H1 (cell line): ENCODE measurements around the gene CCDC80. TPM values are rescaled to one million over a fixed set of nuclear protein-coding genes. Genes with fewer than 3 reads are reported as not detected.

ENCODE experiments used
- CTCF ChIA-PET: fragments of 300-600 bp; sonication (Branson Sonifier 250); formaldehyde crosslinking; loops from one replicate; lab custom pipeline; 2021; ENCODE audit not compliant: partially characterized antibody; lab: Charles Lee
- POLR2A ChIA-PET: fragments of 300-600 bp; sonication (Branson Sonifier 250); formaldehyde crosslinking; loops from one replicate; lab custom pipeline; 2021; ENCODE audit warnings: inconsistent platforms; ENCODE audit not compliant: partially characterized antibody; lab: Charles Lee
- DNase-seq, 2 experiments: peaks; one replicate each; pipeline versions ENCODE4 v3.0.0 to v3.0.0-alpha.2; 2010 to 2022; ENCODE audit warnings: low spot score in 2 of 2, low read depth in 1 of 2, mixed read lengths in 1 of 2
- FAIRE-seq: peaks from 2 replicates; lab custom pipeline; 2011; peaks lifted over from hg19 to GRCh38; lab: Jason Lieb, UNC
- H2AFZ ChIP-seq: 2 replicates; pipeline ENCODE4 v1.8.1; 2012; ENCODE audit warnings: low read length, inconsistent platforms
- H2AK5ac ChIP-seq: 2 replicates; pipeline ENCODE4 v1.6.1; 2013; ENCODE audit warnings: low read depth, low read length
- H2BK120ac ChIP-seq: replicated peaks from 2 replicates; pipeline ENCODE3; 2013; ENCODE audit warnings: low read depth, low read length, inconsistent platforms
- H2BK12ac ChIP-seq: 2 replicates; pipeline ENCODE4 v1.6.1; 2013; ENCODE audit warnings: low read depth, low read length
- H2BK15ac ChIP-seq: 2 replicates; pipeline ENCODE4 v1.6.1; 2013; ENCODE audit warnings: low read length
- H2BK20ac ChIP-seq: 2 replicates; pipeline ENCODE4 v1.6.1; 2013; ENCODE audit warnings: low read length
- H2BK5ac ChIP-seq: 2 replicates; pipeline ENCODE4 v1.6.1; 2013; ENCODE audit warnings: low read depth, low read length
- H3K14ac ChIP-seq: 2 replicates; pipeline ENCODE4 v1.6.1; 2013; ENCODE audit warnings: inconsistent platforms; ENCODE audit not compliant: insufficient read length
- H3K18ac ChIP-seq: 2 replicates; pipeline ENCODE4 v1.6.1; 2013; ENCODE audit warnings: low read length; ENCODE audit errors: extremely low read depth
- H3K23ac ChIP-seq: 2 replicates; pipeline ENCODE4 v1.6.1; 2013; ENCODE audit warnings: inconsistent platforms; ENCODE audit not compliant: insufficient read length
- H3K23me2 ChIP-seq: 2 replicates; pipeline ENCODE4 v1.6.1; 2013; ENCODE audit warnings: low read depth, low read length
- H3K27ac ChIP-seq: 2 replicates; pipeline ENCODE4 v1.6.1; 2011; ENCODE audit warnings: low read depth, low read length, inconsistent platforms
- H3K27me3 ChIP-seq, 4 experiments: replicated peaks in 1 of 4; 1 replicate in 1 of 4; 2 replicates in 3 of 4; pipeline versions ENCODE4 v1.6.1 to v1.8.1; 2011 to 2013; ENCODE audit warnings: low read length in 3 of 4, mild to moderate bottlenecking in 3 of 4, inconsistent platforms in 2 of 4, mixed read lengths in 2 of 4, moderate library complexity in 1 of 4; ENCODE audit not compliant: control insufficient read depth in 3 of 4, insufficient read depth in 3 of 4; ENCODE audit errors: extremely low read depth in 1 of 4
- H3K36me3 ChIP-seq, 4 experiments: 2 replicates each; pipeline versions ENCODE4 v1.6.1 to v1.8.1; 2011 to 2013; ENCODE audit warnings: mild to moderate bottlenecking in 4 of 4, low read length in 3 of 4, moderate library complexity in 2 of 4, control low read depth in 1 of 4, inconsistent platforms in 1 of 4; ENCODE audit not compliant: insufficient read depth in 4 of 4, control insufficient read depth in 2 of 4
- H3K4ac ChIP-seq: replicated peaks from 2 replicates; pipeline ENCODE3; 2013; ENCODE audit warnings: low read length, low read depth, mixed read lengths, inconsistent platforms; ENCODE audit not compliant: insufficient read length
- H3K4me1 ChIP-seq, 4 experiments: replicated peaks in 1 of 4; 1 replicate in 1 of 4; 2 replicates in 3 of 4; pipeline versions ENCODE4 v1.6.1 to v1.8.1; 2011 to 2013; ENCODE audit warnings: low read length in 3 of 4, inconsistent platforms in 2 of 4, mixed read lengths in 1 of 4; ENCODE audit not compliant: insufficient read depth in 4 of 4, control insufficient read depth in 3 of 4
- H3K4me2 ChIP-seq, 2 experiments: 2 replicates each; pipeline versions ENCODE4 v1.6.1 to v1.8.1; 2011 to 2013; ENCODE audit warnings: low read depth in 2 of 2, low read length in 2 of 2, control low read depth in 1 of 2, inconsistent platforms in 1 of 2, mild to moderate bottlenecking in 1 of 2; ENCODE audit not compliant: insufficient read depth in 1 of 2
- H3K4me3 ChIP-seq, 4 experiments: fragments of 200-600, 300-600 bp in 1 of 4; sonication (generic), shearing (Covaris generic), sonication (Bioruptor Twin) in 1 of 4; 2 replicates each; pipeline versions ENCODE4 v1.5.1 to v1.8.1; 2011 to 2016; ENCODE audit warnings: low read length in 4 of 4, low read depth in 3 of 4, control low read depth in 2 of 4, inconsistent platforms in 2 of 4, mild to moderate bottlenecking in 2 of 4, mixed read lengths in 1 of 4, moderate library complexity in 1 of 4; ENCODE audit not compliant: insufficient read depth in 2 of 4; ENCODE audit errors: extremely low read depth in 1 of 4
- H3K56ac ChIP-seq: replicated peaks from 2 replicates; pipeline ENCODE3; 2013; ENCODE audit warnings: low read depth, mild to moderate bottlenecking, mixed read lengths, low read length, inconsistent platforms; ENCODE audit not compliant: insufficient read length
- H3K79me1 ChIP-seq: 2 replicates; pipeline ENCODE4 v1.6.1; 2013; ENCODE audit warnings: low read depth, low read length, control low read depth
- H3K79me2 ChIP-seq, 2 experiments: 2 replicates each; pipeline versions ENCODE4 v1.6.1 to v1.8.1; 2012 to 2013; ENCODE audit warnings: low read length in 2 of 2, mild to moderate bottlenecking in 2 of 2, inconsistent platforms in 1 of 2; ENCODE audit not compliant: insufficient read depth in 2 of 2, control insufficient read depth in 1 of 2
- H3K9ac ChIP-seq, 4 experiments: replicated peaks in 1 of 4; 1 replicate in 1 of 4; 2 replicates in 3 of 4; pipeline versions ENCODE4 v1.6.1 to v1.8.1; 2011 to 2013; ENCODE audit warnings: low read depth in 3 of 4, low read length in 3 of 4, control low read depth in 2 of 4, mild to moderate bottlenecking in 2 of 4, moderate library complexity in 2 of 4, inconsistent platforms in 1 of 4; ENCODE audit errors: extremely low read depth in 1 of 4
- H3K9me3 ChIP-seq, 2 experiments: 2 replicates each; pipeline versions ENCODE4 v1.6.1 to v1.8.1; 2012 to 2013; ENCODE audit warnings: mild to moderate bottlenecking in 2 of 2, moderate library complexity in 2 of 2, control low read depth in 1 of 2, inconsistent platforms in 1 of 2, low read depth in 1 of 2, low read length in 1 of 2, mixed read lengths in 1 of 2; ENCODE audit not compliant: insufficient read depth in 2 of 2
- H4K20me1 ChIP-seq, 2 experiments: replicated peaks in 1 of 2; 2 replicates each; pipeline versions ENCODE3 to v1.8.1; 2011 to 2013; ENCODE audit warnings: inconsistent platforms in 2 of 2, low read length in 2 of 2, mild to moderate bottlenecking in 1 of 2; ENCODE audit not compliant: insufficient read depth in 2 of 2, control insufficient read depth in 1 of 2
- H4K5ac ChIP-seq: 2 replicates; pipeline ENCODE4 v1.6.1; 2013; ENCODE audit warnings: low read length, low read depth, mixed read lengths, inconsistent platforms; ENCODE audit not compliant: insufficient read length
- H4K8ac ChIP-seq: 2 replicates; pipeline ENCODE4 v1.8.0; 2013; ENCODE audit warnings: mild to moderate bottlenecking, moderate library complexity, low read length, inconsistent platforms; ENCODE audit not compliant: insufficient read depth; ENCODE audit errors: extremely low read depth
- H4K91ac ChIP-seq: replicated peaks from 2 replicates; pipeline ENCODE3; 2013; ENCODE audit warnings: low read length, mixed read lengths, inconsistent platforms; ENCODE audit not compliant: insufficient read length
- BACH1 ChIP-seq: IDR thresholded peaks from 2 replicates; pipeline ENCODE4 v1.6.1; 2012; ENCODE audit warnings: low read length, improper control_type of control experiment
- CBX5 ChIP-seq: fragments of 300-800, 300-1000 bp; sonication (generic); IDR thresholded peaks from 2 replicates; pipeline ENCODE4 v1.7.1; 2016; ENCODE audit warnings: antibody characterized with exemption, low read length, low read depth
- CHD2 ChIP-seq: IDR thresholded peaks from 2 replicates; pipeline ENCODE4 v1.6.1; 2012; ENCODE audit warnings: low read length, improper control_type of control experiment
- RAD21 ChIP-seq, 2 experiments: IDR thresholded peaks in 1 of 2; conservative IDR thresholded peaks in 1 of 2; 2 replicates each; pipeline ENCODE4 v1.6.1; 2011; ENCODE audit warnings: low read depth in 2 of 2, low read length in 2 of 2, improper control_type of control experiment in 1 of 2, inconsistent platforms in 1 of 2, mild to moderate bottlenecking in 1 of 2, moderate library complexity in 1 of 2
- SIX5 ChIP-seq: IDR thresholded peaks from 2 replicates; pipeline ENCODE4 v1.6.1; 2011; ENCODE audit warnings: mild to moderate bottlenecking, low read depth, low read length
- TAF7 ChIP-seq: optimal IDR thresholded peaks from 2 replicates; pipeline ENCODE3; 2011; ENCODE audit warnings: low read depth, mild to moderate bottlenecking, inconsistent platforms, low read length, moderate library complexity, borderline replicate concordance
- WGBS, 2 experiments: shearing (Covaris generic) in 1 of 2; methylation state at CpG; one replicate each; pipeline versions ENCODE4 v1.1.6 to v1.1.7; 2013 to 2015; ENCODE audit warnings: low lambda C conversion rate in 2 of 2, mixed read lengths in 2 of 2, inconsistent platforms in 1 of 2, low coverage in 1 of 2, missing lambda C conversion rate in 1 of 2; ENCODE audit not compliant: insufficient replicate concordance in 2 of 2, insufficient coverage in 1 of 2, insufficient read length in 1 of 2; ENCODE audit errors: extremely low coverage in 1 of 2, missing lambda C conversion rate in 1 of 2; 5-methylcytosine and 5-hydroxymethylcytosine counted together
- polyA plus RNA-seq, 7 experiments: library from polyadenylated mRNA; depleted of rRNA in 3 of 7; stranded (reverse) in 5 of 7; unstranded in 2 of 7; fragments of >200 nt in 5 of 7; fragments of 200-250 nt in 2 of 7; gene quantifications; 1 replicate in 5 of 7; 2 replicates in 1 of 7; 4 replicates in 1 of 7; pipeline versions ENCODE4 v1.2.1 to v1.2.3, GENCODE V29; 2011 to 2013; ENCODE audit warnings: missing spikeins in 2 of 7, mixed read lengths in 2 of 7
- total RNA-seq: library from RNA; stranded (reverse); fragmentation: NEBNext Ultra II Directional; extraction: Animal tissue kit (Norgen Biotek cat#: 25700); gene quantifications from 2 replicates; pipeline ENCODE4 v1.2.1, GENCODE V29; 2021
- TF ChIP-seq, protein P1 (sequence below): IDR thresholded peaks from 2 replicates; pipeline ENCODE4 v1.6.1; 2011; ENCODE audit warnings: low read depth, mild to moderate bottlenecking, low read length; ENCODE audit not compliant: insufficient read depth

CCDC80 gene
- total and polyA plus RNA-seq, 2 of the 8 experiments (the other 6 are each of a cell fraction or from before 2014, with no cell fraction given), result 1.1 to 12.9 TPM

- no peak overlapping the region for H2AFZ ChIP-seq
These were observed 3.2 kb downstream of the CCDC80 start for GRCh38 chr3:112637700-112638099.

More at GRCh38 chr3:112637700-112638099, 3.2 kb downstream of the CCDC80 start:
- Histone ChIP-seq H3K23me2 (no peaks in the 10 kb centered on the region), H2BK12ac (no peak overlapping the region), H3K4ac (no peak overlapping the region), H2BK15ac (no peak overlapping the region), H3K18ac (no peak overlapping the region), H4K91ac (no peak overlapping the region), H2BK120ac (no peak overlapping the region), H3K27ac (no peak overlapping the region), H3K9me3 (no peaks in the 10 kb centered on the region), H3K56ac (no peak overlapping the region), H3K4me1 (peaks cover 7 to 36% (median 29%) of the 10 kb centered on the region in 4 experiments; a peak in 6 of 7 replicates), H4K5ac (no peak overlapping the region), H2AK5ac (no peak overlapping the region), H3K9ac (no peak overlapping the region), H2BK5ac (no peak overlapping the region), H2BK20ac (no peak overlapping the region), H3K23ac (no peak overlapping the region), H3K4me2 (no peak overlapping the region), H3K79me2 (no peaks in the 10 kb centered on the region; a peak in 1 of 4 replicates), H3K27me3 (no peaks in the 10 kb centered on the region), H3K4me3 (no peak overlapping the region), H4K8ac (no peak overlapping the region), H3K79me1 (no peaks in the 10 kb centered on the region), H4K20me1 (no peaks in the 10 kb centered on the region), H3K36me3 (no peaks in the 10 kb centered on the region), H3K14ac (no peak overlapping the region)
- WGBS, 2 experiments, result 83% methylated on average over 4 of the region's 4 CpGs; no CpG with 5 or more reads in 1 of the 2 experiments
- TF ChIP-seq TAF7 (no peak), SIX5 (no peak), BACH1 (no peak), CHD2 (no peak), CBX5 (no peak), RAD21 (IDR thresholded peaks at IDR 0.05 in 1 of 2, conservative IDR thresholded peaks at IDR 0.05 in 1 of 2; ENCODE audit: low read depth in 2 of 2, low read length in 2 of 2) (no peak)
- TF ChIP-seq, protein P1, sequence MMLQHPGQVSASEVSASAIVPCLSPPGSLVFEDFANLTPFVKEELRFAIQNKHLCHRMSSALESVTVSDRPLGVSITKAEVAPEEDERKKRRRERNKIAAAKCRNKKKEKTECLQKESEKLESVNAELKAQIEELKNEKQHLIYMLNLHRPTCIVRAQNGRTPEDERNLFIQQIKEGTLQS, result no peak
- ChIA-PET POLR2A (no interaction called here), CTCF (interaction anchor here (0.9 to 2.6 kb wide), 5 partner anchors 9 to 341 kb away, joined by 3 to 9 read pairs (median 5); no protein-coding TSS in a partner anchor)
- no peak for FAIRE-seq
- DNase-seq, result no peak
